ENCODE data around the gene FUBP1.

DNA sequence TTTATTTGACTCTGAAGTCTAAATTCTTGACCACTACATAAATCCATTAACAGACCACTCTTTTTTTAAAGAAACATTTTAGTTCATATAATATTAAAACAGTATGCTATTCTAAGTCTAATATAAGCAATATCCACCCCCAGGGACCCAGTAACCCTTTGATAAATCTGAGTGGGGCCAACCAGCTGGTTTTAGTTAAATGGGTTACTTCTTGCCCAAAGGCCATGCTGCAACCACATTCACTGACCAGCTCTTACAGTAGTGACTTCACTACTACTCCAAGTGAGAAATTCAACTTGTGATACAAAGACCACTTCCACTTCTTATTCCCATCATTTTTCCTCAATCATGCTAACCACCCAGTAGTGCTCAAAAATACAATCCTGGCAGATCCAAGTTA is 20.5 kb downstream of the FUBP1 start:
- TF ChIP-seq, protein P1, sequence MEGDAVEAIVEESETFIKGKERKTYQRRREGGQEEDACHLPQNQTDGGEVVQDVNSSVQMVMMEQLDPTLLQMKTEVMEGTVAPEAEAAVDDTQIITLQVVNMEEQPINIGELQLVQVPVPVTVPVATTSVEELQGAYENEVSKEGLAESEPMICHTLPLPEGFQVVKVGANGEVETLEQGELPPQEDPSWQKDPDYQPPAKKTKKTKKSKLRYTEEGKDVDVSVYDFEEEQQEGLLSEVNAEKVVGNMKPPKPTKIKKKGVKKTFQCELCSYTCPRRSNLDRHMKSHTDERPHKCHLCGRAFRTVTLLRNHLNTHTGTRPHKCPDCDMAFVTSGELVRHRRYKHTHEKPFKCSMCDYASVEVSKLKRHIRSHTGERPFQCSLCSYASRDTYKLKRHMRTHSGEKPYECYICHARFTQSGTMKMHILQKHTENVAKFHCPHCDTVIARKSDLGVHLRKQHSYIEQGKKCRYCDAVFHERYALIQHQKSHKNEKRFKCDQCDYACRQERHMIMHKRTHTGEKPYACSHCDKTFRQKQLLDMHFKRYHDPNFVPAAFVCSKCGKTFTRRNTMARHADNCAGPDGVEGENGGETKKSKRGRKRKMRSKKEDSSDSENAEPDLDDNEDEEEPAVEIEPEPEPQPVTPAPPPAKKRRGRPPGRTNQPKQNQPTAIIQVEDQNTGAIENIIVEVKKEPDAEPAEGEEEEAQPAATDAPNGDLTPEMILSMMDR (IDR thresholded peaks at IDR 0.05; ENCODE audit: extremely low read depth in 1 of 2, insufficient read depth in 1 of 2, low read depth in 1 of 2, low read length in 2 of 2): no peak
- TF ChIP-seq POLR2AphosphoS5 (IDR thresholded peaks at IDR 0.05; ENCODE audit: insufficient read depth, low read depth, low read length) (no peak), GATA2 (IDR thresholded peaks at IDR 0.05; ENCODE audit: insufficient read depth, insufficient read length, low read depth, low read length) (no peak), MYC (IDR thresholded peaks at IDR 0.05; ENCODE audit: low read depth, low read length) (no peak), POLR2A (IDR thresholded peaks at IDR 0.05; ENCODE audit: low read depth, low read length) (no peak)
